ENCODE results near the gene DHCR7. TPM values are rescaled to one million over a fixed set of nuclear protein-coding genes. Genes with fewer than 3 reads are reported as not detected.

DHCR7 gene
- polyA plus RNA-seq, 2 of the 4 experiments (the other 2 are of a cell fraction), result 44.2 to 82.2 TPM

DNA sequence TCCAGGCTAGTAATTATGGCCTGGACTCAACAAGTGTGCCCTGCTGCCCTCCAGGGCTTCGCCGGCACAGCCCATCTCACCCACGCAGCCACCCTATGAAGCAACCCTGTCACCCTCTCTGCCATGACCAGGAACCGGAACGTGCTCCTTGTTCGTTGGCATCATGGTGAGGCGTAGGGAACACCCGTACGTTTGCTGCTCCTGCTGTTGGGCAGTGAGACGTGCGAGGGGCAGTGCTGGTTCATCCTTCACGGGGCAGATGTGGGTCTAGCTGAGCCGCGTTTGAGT lies 25.5 kb upstream of the DHCR7 start:
- 97% methylated on average over 14 of the region's 14 CpGs for WGBS (ENCODE audit: missing lambda C conversion rate)
- TF ChIP-seq, protein P1, sequence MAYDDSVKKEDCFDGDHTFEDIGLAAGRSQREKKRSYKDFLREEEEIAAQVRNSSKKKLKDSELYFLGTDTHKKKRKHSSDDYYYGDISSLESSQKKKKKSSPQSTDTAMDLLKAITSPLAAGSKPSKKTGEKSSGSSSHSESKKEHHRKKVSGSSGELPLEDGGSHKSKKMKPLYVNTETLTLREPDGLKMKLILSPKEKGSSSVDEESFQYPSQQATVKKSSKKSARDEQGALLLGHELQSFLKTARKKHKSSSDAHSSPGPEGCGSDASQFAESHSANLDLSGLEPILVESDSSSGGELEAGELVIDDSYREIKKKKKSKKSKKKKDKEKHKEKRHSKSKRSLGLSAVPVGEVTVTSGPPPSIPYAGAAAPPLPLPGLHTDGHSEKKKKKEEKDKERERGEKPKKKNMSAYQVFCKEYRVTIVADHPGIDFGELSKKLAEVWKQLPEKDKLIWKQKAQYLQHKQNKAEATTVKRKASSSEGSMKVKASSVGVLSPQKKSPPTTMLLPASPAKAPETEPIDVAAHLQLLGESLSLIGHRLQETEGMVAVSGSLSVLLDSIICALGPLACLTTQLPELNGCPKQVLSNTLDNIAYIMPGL (CRISPR knock-in tag; IDR thresholded peaks at IDR 0.05; ENCODE audit: borderline replicate concordance), result no peak
- TF ChIP-seq NR3C1 (IDR thresholded peaks at IDR 0.05), result no peak
- TF ChIP-seq MYC (IDR thresholded peaks at IDR 0.05; ENCODE audit: borderline replicate concordance, low read length), result no peak
- TF ChIP-seq BHLHE40 (IDR thresholded peaks at IDR 0.05; ENCODE audit: low read depth, low read length), result no peak
- TF ChIP-seq SMC3 (IDR thresholded peaks at IDR 0.05), result no peak
- TF ChIP-seq ZC3H11A (IDR thresholded peaks at IDR 0.05), result no peak
- no peak for TF ChIP-seq POLR2AphosphoS2 (conservative IDR thresholded peaks at IDR 0.05; ENCODE audit: low read length)
- no peak for TF ChIP-seq CEBPB (IDR thresholded peaks at IDR 0.05)
- TF ChIP-seq, protein P2, sequence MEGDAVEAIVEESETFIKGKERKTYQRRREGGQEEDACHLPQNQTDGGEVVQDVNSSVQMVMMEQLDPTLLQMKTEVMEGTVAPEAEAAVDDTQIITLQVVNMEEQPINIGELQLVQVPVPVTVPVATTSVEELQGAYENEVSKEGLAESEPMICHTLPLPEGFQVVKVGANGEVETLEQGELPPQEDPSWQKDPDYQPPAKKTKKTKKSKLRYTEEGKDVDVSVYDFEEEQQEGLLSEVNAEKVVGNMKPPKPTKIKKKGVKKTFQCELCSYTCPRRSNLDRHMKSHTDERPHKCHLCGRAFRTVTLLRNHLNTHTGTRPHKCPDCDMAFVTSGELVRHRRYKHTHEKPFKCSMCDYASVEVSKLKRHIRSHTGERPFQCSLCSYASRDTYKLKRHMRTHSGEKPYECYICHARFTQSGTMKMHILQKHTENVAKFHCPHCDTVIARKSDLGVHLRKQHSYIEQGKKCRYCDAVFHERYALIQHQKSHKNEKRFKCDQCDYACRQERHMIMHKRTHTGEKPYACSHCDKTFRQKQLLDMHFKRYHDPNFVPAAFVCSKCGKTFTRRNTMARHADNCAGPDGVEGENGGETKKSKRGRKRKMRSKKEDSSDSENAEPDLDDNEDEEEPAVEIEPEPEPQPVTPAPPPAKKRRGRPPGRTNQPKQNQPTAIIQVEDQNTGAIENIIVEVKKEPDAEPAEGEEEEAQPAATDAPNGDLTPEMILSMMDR (IDR thresholded peaks at IDR 0.05), result no peak
- TF ChIP-seq FOXS1 (CRISPR knock-in tag; IDR thresholded peaks at IDR 0.05), result no peak
- no peak for TF ChIP-seq KDM1A (IDR thresholded peaks at IDR 0.05; ENCODE audit: low read depth)
- no peak for TF ChIP-seq ESRRA (IDR thresholded peaks at IDR 0.05; ENCODE audit: borderline replicate concordance, low read length)
- TF ChIP-seq PHF8 (IDR thresholded peaks at IDR 0.05; ENCODE audit: borderline replicate concordance, low read depth), result no peak
- no peak for TF ChIP-seq KDM5A (IDR thresholded peaks at IDR 0.05)
- TF ChIP-seq, protein P3, sequence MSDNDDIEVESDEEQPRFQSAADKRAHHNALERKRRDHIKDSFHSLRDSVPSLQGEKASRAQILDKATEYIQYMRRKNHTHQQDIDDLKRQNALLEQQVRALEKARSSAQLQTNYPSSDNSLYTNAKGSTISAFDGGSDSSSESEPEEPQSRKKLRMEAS (IDR thresholded peaks at IDR 0.05), result no peak
- no peak for TF ChIP-seq ZFP36 (IDR thresholded peaks at IDR 0.05; ENCODE audit: borderline replicate concordance, partially characterized antibody)
- TF ChIP-seq HDAC2 (IDR thresholded peaks at IDR 0.05), result no peak
- Histone ChIP-seq H3K9me3 (no peaks in the 10 kb centered on the region), H3K27ac (no peak overlapping the region), H3K4me2 (no peak overlapping the region), H3K4me1 (no peaks in the 10 kb centered on the region), H3K4me3 (no peak overlapping the region)
- FAIRE-seq (no peak), ATAC-seq (no peak), DNase-seq (ENCODE audit: low read depth in 1 of 2, low spot score in 1 of 2) (no peak)
- ChIA-PET POLR2A (no interaction called here), CTCF (no interaction called here)

DNA sequence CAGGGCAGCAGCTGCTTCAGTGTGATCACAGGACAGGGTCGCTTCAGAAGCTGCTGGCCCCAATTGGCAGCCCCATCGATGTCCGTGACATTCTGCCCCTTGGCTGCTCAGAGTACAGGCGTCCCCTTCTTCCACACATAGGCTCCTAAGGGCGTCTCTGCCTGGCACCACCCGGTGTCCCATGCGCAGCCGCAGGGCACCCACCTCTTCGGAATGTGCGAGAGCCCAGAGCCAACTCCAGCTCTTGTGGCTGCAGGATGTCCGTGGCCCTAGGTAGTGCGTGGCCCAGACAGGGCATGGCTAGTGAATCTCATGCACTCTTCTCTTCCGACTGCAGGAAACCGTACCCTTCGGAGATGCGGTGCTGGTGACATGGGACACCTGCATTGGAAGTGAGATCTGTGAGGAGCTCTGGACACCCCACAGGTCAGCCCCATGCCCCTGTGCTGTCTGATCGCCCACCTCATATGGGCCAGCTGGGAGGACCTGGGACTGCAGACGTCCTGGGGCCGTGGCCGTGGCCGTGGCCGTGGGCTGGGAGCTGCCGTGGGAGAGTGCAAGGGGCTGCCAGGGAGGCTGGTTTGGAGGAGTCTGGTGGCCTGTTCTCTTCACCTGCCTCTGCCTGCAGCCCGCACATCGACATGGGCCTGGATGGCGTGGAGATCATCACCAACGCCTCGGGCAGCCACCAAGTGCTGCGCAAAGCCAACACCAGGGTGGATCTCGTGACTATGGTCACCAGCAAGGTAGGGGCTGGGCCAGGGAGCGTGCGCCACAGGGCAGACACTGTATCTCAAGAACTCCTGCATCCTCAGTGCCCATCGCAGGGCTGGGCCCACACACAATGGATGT lies 25.0 kb upstream of the DHCR7 start:
- DNase-seq (ENCODE audit: low read depth in 1 of 2, low spot score in 1 of 2), result no peak
- ATAC-seq, result no peak
- Histone ChIP-seq H3K4me3 (no peak overlapping the region), H3K9me3 (no peaks in the 10 kb centered on the region), H3K4me1 (no peaks in the 10 kb centered on the region), H3K27ac (no peak overlapping the region), H3K4me2 (no peak overlapping the region)
- TF ChIP-seq NR3C1 (IDR thresholded peaks at IDR 0.05) (no peak), GATA3 (IDR thresholded peaks at IDR 0.05; ENCODE audit: borderline replicate concordance) (no peak), TFCP2L1 (CRISPR knock-in tag; IDR thresholded peaks at IDR 0.05) (no peak), RNF2 (IDR thresholded peaks at IDR 0.05; ENCODE audit: borderline replicate concordance, low read depth) (no peak), ZC3H11A (IDR thresholded peaks at IDR 0.05) (no peak), NPAS2 (CRISPR knock-in tag; IDR thresholded peaks at IDR 0.05; ENCODE audit: borderline replicate concordance) (no peak), MAFK (IDR thresholded peaks at IDR 0.05; ENCODE audit: partially characterized antibody) (no peak), HDAC2 (IDR thresholded peaks at IDR 0.05) (no peak), FOSB (CRISPR knock-in tag; IDR thresholded peaks at IDR 0.05) (no peak), RAD21 (conservative IDR thresholded peaks at IDR 0.05 in 1 of 2, IDR thresholded peaks at IDR 0.05 in 1 of 2) (no peak)
- TF ChIP-seq, protein P4, sequence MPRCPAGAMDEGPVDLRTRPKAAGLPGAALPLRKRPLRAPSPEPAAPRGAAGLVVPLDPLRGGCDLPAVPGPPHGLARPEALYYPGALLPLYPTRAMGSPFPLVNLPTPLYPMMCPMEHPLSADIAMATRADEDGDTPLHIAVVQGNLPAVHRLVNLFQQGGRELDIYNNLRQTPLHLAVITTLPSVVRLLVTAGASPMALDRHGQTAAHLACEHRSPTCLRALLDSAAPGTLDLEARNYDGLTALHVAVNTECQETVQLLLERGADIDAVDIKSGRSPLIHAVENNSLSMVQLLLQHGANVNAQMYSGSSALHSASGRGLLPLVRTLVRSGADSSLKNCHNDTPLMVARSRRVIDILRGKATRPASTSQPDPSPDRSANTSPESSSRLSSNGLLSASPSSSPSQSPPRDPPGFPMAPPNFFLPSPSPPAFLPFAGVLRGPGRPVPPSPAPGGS (IDR thresholded peaks at IDR 0.05), result no peak
- TF ChIP-seq, protein P1 (CRISPR knock-in tag; IDR thresholded peaks at IDR 0.05; ENCODE audit: borderline replicate concordance), result no peak
- WGBS (ENCODE audit: missing lambda C conversion rate), result 95% methylated on average over 22 of the region's 33 CpGs
- ChIA-PET POLR2A (no interaction called here), CTCF (no interaction called here)
- FAIRE-seq, result no peak
